SK-N-SH treated with all-trans-retinoic acid at 6 μM for 48 hours (cell line): ENCODE results near the gene DMD.

Experiments used
- ATAC-seq: fragments of 200-7000 bp; cut with Tn5 transposase; 3 replicates; pipeline ENCODE4 v1.9.1; 2020; ENCODE audit warnings: mild to moderate bottlenecking, moderate library complexity
- BACH2 ChIP-seq: fragments of 250-450 bp; sonication (Bioruptor Pico); IDR thresholded peaks from 2 replicates; pipeline ENCODE4 v1.9.0; 2021; ENCODE audit warnings: mild to moderate bottlenecking, borderline replicate concordance
- CREB5 ChIP-seq: fragments of 250-450 bp; sonication (Bioruptor Pico); IDR thresholded peaks from 2 replicates; pipeline ENCODE4 v1.5.1; 2020; ENCODE audit warnings: low read depth, mild to moderate bottlenecking, moderate library complexity
- CSDC2 ChIP-seq: fragments of 250-450 bp; sonication (Bioruptor Pico); IDR thresholded peaks from 2 replicates; pipeline ENCODE4 v1.5.0; 2020; ENCODE audit warnings: mild to moderate bottlenecking, moderate library complexity
- CSRNP3 ChIP-seq: fragments of 250-450 bp; sonication (Bioruptor Pico); IDR thresholded peaks from 2 replicates; pipeline ENCODE4 v1.5.1; 2021; ENCODE audit warnings: mild to moderate bottlenecking, moderate library complexity
- ESRRG ChIP-seq: fragments of 250-450 bp; sonication (Bioruptor Pico); IDR thresholded peaks from 2 replicates; pipeline ENCODE4 v1.6.1; 2021; ENCODE audit warnings: mild to moderate bottlenecking
- GLIS3 ChIP-seq: fragments of 250-450 bp; sonication (Bioruptor Pico); IDR thresholded peaks from 2 replicates; pipeline ENCODE4 v1.5.0; 2020; ENCODE audit warnings: mild to moderate bottlenecking, moderate library complexity
- ISL1 ChIP-seq: fragments of 250-450 bp; sonication (Bioruptor Pico); IDR thresholded peaks from 2 replicates; pipeline ENCODE4 v2.1.2; 2022; ENCODE audit warnings: mild to moderate bottlenecking, moderate library complexity
- PATZ1 ChIP-seq: fragments of 250-450 bp; sonication (Bioruptor Pico); IDR thresholded peaks from 2 replicates; pipeline ENCODE4 v1.8.0; 2020; ENCODE audit warnings: mild to moderate bottlenecking, moderate library complexity, borderline replicate concordance
- POU6F1 ChIP-seq: fragments of 250-450 bp; sonication (Bioruptor Pico); IDR thresholded peaks from 2 replicates; pipeline ENCODE4 v1.8.0; 2021; ENCODE audit warnings: low read depth, mild to moderate bottlenecking, moderate library complexity, borderline replicate concordance
- PPARA ChIP-seq: fragments of 250-450 bp; sonication (Bioruptor Pico); IDR thresholded peaks from 2 replicates; pipeline ENCODE4 v1.5.0; 2020; ENCODE audit warnings: mild to moderate bottlenecking, borderline replicate concordance
- RARB ChIP-seq: fragments of 250-450 bp; sonication (Bioruptor Pico); IDR thresholded peaks from 2 replicates; pipeline ENCODE4 v1.8.0; 2021; ENCODE audit warnings: mild to moderate bottlenecking, moderate library complexity
- SNAI2 ChIP-seq: fragments of 250-450 bp; sonication (Bioruptor Pico); IDR thresholded peaks from 2 replicates; pipeline ENCODE4 v1.5.0; 2020; ENCODE audit warnings: mild to moderate bottlenecking, moderate library complexity
- TCF4 ChIP-seq: fragments of 250-450 bp; sonication (Bioruptor Pico); IDR thresholded peaks from 2 replicates; pipeline ENCODE4 v1.8.0; 2021; ENCODE audit warnings: mild to moderate bottlenecking, moderate library complexity, borderline replicate concordance
- TSHZ2 ChIP-seq: fragments of 250-450 bp; sonication (Bioruptor Pico); IDR thresholded peaks from 2 replicates; pipeline ENCODE4 v1.5.0; 2020; ENCODE audit warnings: mild to moderate bottlenecking, moderate library complexity
- ZC3H10 ChIP-seq: fragments of 250-450 bp; sonication (Bioruptor Pico); IDR thresholded peaks from 2 replicates; pipeline ENCODE4 v1.5.1; 2021; ENCODE audit warnings: mild to moderate bottlenecking, moderate library complexity
- ZFP3 ChIP-seq: fragments of 250-450 bp; sonication (Bioruptor Pico); IDR thresholded peaks from 2 replicates; pipeline ENCODE4 v1.5.0; 2020; ENCODE audit warnings: mild to moderate bottlenecking, moderate library complexity
- ZFP30 ChIP-seq: fragments of 450-650 bp; formaldehyde crosslinking; IDR thresholded peaks from 2 replicates; pipeline ENCODE4 v1.5.0; 2022; ENCODE audit warnings: mild to moderate bottlenecking, moderate library complexity
- ZNF70 ChIP-seq: fragments of 450-650 bp; formaldehyde crosslinking; IDR thresholded peaks from 2 replicates; pipeline ENCODE4 v1.5.0; 2020; ENCODE audit warnings: mild to moderate bottlenecking, moderate library complexity
- ZNF8 ChIP-seq: fragments of 450-650 bp; formaldehyde crosslinking; IDR thresholded peaks from 2 replicates; pipeline ENCODE4 v1.5.0; 2020; ENCODE audit warnings: mild to moderate bottlenecking, moderate library complexity

DMD gene

GRCh38 chrX:31110657-31111056 lies 2100.7 kb downstream of the DMD start:
- no peak for TF ChIP-seq ESRRG (CRISPR knock-in tag)
- TF ChIP-seq CSDC2: no peak
- no peak for TF ChIP-seq ZFP30 (CRISPR knock-in tag)
- peak; percentile 44; the same call in 1 of the 2 replicates for TF ChIP-seq TCF4 (CRISPR knock-in tag)
- no peak for TF ChIP-seq BACH2 (CRISPR knock-in tag)
- TF ChIP-seq ZC3H10: no peak
- TF ChIP-seq ISL1 (CRISPR knock-in tag): no peak
- ATAC-seq: no peak

- ATAC-seq: no peak
- TF ChIP-seq ISL1 (CRISPR knock-in tag) (no peak), ZNF8 (no peak), ESRRG (CRISPR knock-in tag) (no peak), SNAI2 (CRISPR knock-in tag) (no peak), ZFP3 (CRISPR knock-in tag) (no peak), TSHZ2 (CRISPR knock-in tag) (no peak), ZFP30 (CRISPR knock-in tag) (no peak), ZNF70 (CRISPR knock-in tag) (no peak), ZC3H10 (no peak), POU6F1 (CRISPR knock-in tag) (no peak), CREB5 (CRISPR knock-in tag) (no peak), CSRNP3 (CRISPR knock-in tag) (no peak), GLIS3 (CRISPR knock-in tag) (no peak), CSDC2 (no peak), RARB (no peak), PPARA (no peak), PATZ1 (CRISPR knock-in tag) (no peak), TCF4 (CRISPR knock-in tag) (no peak), BACH2 (CRISPR knock-in tag) (no peak)
These were observed 2111.7 kb downstream of the DMD start for GRCh38 chrX:31099536-31100090.

GRCh38 chrX:31098079-31098478 lies 2113.3 kb downstream of the DMD start:
- no peak for TF ChIP-seq SNAI2 (CRISPR knock-in tag)
- TF ChIP-seq POU6F1 (CRISPR knock-in tag): no peak
- no peak for TF ChIP-seq TCF4 (CRISPR knock-in tag)
- TF ChIP-seq ISL1 (CRISPR knock-in tag): no peak
- TF ChIP-seq BACH2 (CRISPR knock-in tag): no peak
- no peak for TF ChIP-seq CSRNP3 (CRISPR knock-in tag)
- no peak for TF ChIP-seq RARB
- TF ChIP-seq, all 23 proteins: peak for 0
- no peak for ATAC-seq
